Stimulated activated CD4-positive, alpha-beta T cell treated with anti-CD3 and anti-CD28 coated beads, Interleukin-4, amount 100 ng/mL, for 48 hours (primary cell): ENCODE data around the gene TPM1.

Experiments used
- DNase-seq, 2 donors: peaks; one replicate each; pipeline ENCODE4 v3.0.0-alpha.2; 2020; ENCODE audit warnings: low read depth in 2 of 2

Gene TPM1

GRCh38 chr15:63054985-63055384 is 12.4 kb downstream of the TPM1 start:
- DNase-seq = no peak

GRCh38 chr15:63056829-63057228 is 14.3 kb downstream of the TPM1 start:
- DNase-seq = no peak

- DNase-seq = no peak
These were observed 15.2 kb downstream of the TPM1 start for GRCh38 chr15:63057468-63058345.

- no peak for DNase-seq
These were observed 16.5 kb downstream of the TPM1 start for GRCh38 chr15:63059075-63059474.

GRCh38 chr15:63059573-63060216 is 17.1 kb downstream of the TPM1 start:
- DNase-seq = no peak

- no peak for DNase-seq
These were observed 18.2 kb downstream of the TPM1 start for GRCh38 chr15:63060699-63061098.

- DNase-seq = no peak
These were observed 19.4 kb downstream of the TPM1 start for GRCh38 chr15:63061975-63062374.

GRCh38 chr15:63063164-63063756 is 20.7 kb downstream of the TPM1 start:
- DNase-seq = no peak

- DNase-seq = no peak
These were observed 21.4 kb downstream of the TPM1 start for GRCh38 chr15:63063877-63064409.

GRCh38 chr15:63065262-63066221 is 23.0 kb downstream of the TPM1 start:
- DNase-seq = no peak

GRCh38 chr15:63066272-63066671 is 23.7 kb downstream of the TPM1 start:
- no peak for DNase-seq

GRCh38 chr15:63067306-63067705 is 24.8 kb downstream of the TPM1 start:
- no peak for DNase-seq

- DNase-seq = no peak
These were observed 25.6 kb downstream of the TPM1 start for GRCh38 chr15:63067976-63068743.

- no peak for DNase-seq
These were observed 27.1 kb downstream of the TPM1 start for GRCh38 chr15:63069616-63070090.

GRCh38 chr15:63070681-63071129 is 28.2 kb downstream of the TPM1 start:
- no peak for DNase-seq

GRCh38 chr15:63071288-63071909 is 28.9 kb downstream of the TPM1 start:
- DNase-seq = no peak

GRCh38 chr15:63072023-63072650 is 29.6 kb downstream of the TPM1 start:
- no peak for DNase-seq

- no peak for DNase-seq
These were observed 30.3 kb downstream of the TPM1 start for GRCh38 chr15:63072809-63073277.

GRCh38 chr15:63073497-63074172 is 31.1 kb downstream of the TPM1 start:
- no peak for DNase-seq
